D721Med (cell line): Measurements from ENCODE around the gene PSMD8.

Experiments
- DNase-seq: peaks from one replicate; pipeline ENCODE4 v3.0.0; 2011; ENCODE audit warnings: low spot score; ENCODE audit not compliant: insufficient read length
- FAIRE-seq: peaks from 2 replicates; lab custom pipeline; 2011; peaks lifted over from hg19 to GRCh38; lab: Jason Lieb, UNC
- TF ChIP-seq, protein P1 (sequence below): IDR thresholded peaks from 2 replicates; pipeline ENCODE4 v1.5.1; 2012; ENCODE audit warnings: mild to moderate bottlenecking, control low read depth; ENCODE audit not compliant: insufficient read depth; ENCODE audit errors: missing control alignments

PSMD8 gene

DNA sequence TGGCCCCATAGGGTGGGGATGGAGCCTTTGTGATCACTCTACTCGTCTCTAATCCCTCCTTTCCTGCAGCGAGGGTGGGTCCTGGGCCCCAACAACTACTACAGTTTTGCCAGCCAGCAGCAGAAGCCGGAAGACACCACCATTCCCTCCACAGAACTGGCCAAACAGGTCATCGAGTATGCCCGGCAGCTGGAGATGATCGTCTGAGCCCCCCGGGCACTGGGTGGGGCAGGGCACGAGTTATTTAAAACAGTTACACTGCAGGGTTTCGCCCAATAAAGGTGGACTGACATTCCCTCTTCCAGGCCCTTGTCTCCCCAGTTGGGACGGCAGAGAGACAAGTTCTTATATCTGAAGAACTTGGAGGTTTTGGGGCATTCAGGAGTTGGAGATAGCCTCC, 8.8 kb downstream of the PSMD8 start:
- FAIRE-seq (no peak), DNase-seq (no peak)
- TF ChIP-seq, protein P1, sequence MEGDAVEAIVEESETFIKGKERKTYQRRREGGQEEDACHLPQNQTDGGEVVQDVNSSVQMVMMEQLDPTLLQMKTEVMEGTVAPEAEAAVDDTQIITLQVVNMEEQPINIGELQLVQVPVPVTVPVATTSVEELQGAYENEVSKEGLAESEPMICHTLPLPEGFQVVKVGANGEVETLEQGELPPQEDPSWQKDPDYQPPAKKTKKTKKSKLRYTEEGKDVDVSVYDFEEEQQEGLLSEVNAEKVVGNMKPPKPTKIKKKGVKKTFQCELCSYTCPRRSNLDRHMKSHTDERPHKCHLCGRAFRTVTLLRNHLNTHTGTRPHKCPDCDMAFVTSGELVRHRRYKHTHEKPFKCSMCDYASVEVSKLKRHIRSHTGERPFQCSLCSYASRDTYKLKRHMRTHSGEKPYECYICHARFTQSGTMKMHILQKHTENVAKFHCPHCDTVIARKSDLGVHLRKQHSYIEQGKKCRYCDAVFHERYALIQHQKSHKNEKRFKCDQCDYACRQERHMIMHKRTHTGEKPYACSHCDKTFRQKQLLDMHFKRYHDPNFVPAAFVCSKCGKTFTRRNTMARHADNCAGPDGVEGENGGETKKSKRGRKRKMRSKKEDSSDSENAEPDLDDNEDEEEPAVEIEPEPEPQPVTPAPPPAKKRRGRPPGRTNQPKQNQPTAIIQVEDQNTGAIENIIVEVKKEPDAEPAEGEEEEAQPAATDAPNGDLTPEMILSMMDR: no peak

DNA sequence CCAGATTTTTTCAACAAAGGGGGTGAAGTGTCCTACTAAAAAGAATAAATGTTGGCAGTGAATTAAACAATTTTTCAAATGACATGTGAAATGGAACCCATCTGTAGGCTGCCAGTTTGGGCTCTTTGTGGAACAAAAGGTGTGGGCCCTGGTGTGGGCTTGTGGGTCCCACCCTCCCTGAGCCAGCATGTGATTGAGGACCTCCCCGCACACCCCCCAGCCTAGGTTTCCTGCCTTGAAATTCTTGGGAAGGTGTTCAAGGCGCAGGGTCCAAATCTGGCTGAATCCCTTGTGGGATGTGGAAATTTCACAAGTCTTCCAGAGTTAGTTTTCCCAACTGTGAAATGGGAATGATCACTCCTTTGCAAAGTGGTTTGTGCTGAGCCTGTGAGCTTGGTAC, 9.4 kb downstream of the PSMD8 start:
- no peak for DNase-seq
- no peak for FAIRE-seq
- TF ChIP-seq, protein P1: no peak

DNA sequence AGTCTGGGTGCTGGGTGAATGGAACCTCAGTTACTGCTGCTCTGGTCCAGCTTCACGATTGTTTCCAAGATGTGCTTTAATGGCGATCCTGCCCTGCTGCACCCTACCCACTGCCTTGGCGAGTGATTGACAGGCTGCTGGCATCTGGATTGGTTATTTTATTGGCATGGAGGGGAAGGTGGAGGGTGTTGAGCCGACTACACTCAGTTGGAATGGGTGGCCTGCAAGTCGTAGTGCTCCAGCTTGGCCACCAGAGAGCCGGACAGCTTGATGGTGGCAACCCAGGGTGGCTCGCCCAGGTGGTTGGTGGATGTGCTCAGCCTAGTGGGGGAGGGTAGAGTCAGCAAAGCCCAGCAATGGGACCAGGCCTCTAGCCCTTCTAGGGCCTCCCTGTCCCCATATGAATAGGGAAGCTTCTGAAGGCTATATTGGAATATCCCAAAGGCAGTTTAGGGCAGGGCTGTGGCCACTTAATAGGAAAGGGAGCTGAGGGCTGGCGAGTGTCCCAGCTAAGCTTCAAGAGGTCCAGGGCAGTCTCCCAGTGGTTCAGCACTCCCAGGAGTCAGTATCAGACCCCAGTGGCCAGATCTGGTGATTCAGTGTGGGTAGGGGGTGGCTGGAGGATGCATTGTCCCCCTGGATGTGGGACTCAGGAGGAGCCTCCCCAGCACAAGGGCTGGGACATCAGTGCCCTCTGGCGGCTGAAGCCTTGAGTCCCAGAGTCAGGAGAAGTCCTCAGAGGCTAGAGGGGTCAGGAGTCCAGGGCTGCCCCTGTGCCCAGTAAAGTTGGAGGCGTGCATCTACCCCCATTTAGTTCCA, 10.0 kb downstream of the PSMD8 start:
- no peak for FAIRE-seq
- DNase-seq: no peak
- TF ChIP-seq, protein P1: no peak

DNA sequence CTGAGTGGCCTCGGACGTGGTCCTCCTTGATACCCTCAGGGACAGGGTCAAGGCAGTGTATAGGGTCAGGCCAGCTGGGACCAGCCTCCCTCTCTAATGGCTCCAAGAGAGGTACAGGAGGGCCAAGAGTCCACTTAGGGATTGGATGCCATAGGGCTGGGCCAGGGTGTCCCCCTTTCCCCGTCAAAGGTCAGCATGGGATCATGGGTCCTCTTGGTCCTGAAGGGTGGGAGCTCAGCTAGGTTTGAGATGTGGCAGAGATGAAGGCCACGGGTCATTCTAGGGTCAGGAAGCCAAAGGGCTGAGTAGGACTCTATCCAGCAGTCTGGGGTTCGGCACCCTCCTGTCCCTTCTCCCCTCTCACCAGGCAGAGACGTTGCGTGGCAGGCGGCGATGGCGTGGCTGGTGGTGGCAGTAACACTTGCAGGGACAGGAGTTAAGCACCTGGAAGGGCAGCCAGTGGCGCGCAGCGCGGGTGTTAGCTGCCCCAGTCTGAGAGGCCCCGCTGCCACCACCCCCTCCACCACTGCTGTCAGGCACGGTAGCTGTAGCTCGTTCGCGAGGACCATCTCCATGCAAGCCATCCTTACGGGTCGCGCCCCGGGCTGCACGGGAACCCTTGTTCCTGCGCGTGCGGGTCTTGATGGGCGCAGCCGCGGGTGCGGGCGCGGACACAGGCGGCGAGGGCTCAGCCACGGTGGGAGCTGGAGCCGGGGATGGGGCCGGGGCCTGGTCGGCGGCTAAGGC, 10.9 kb downstream of the PSMD8 start:
- FAIRE-seq (no peak), DNase-seq (no peak)
- TF ChIP-seq, protein P1: no peak

DNA sequence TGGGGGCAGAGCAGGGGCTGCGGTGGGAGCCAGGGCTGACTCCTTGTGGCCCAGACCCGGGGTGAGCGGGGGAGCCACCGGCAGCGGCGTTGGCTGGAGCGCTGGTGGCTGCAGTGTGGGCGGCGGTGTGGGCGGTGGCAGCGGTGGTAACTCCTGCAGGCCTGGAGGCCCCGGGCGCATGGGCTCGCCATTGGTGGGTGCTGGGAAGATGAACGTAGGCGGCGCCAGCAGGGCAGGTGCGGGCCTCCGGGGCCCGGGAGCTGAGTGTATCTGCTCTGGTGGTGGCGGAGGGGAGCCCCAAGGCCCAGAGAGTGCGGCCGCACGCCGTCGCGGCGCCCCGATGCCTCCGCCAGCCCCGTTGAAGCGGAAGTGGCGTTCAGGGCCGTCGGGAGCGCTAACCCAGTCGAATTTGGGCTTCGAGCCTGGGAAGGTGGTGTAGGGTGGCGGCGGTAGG, 11.5 kb downstream of the PSMD8 start:
- FAIRE-seq (no peak), DNase-seq (no peak)
- TF ChIP-seq, protein P1: no peak

DNA sequence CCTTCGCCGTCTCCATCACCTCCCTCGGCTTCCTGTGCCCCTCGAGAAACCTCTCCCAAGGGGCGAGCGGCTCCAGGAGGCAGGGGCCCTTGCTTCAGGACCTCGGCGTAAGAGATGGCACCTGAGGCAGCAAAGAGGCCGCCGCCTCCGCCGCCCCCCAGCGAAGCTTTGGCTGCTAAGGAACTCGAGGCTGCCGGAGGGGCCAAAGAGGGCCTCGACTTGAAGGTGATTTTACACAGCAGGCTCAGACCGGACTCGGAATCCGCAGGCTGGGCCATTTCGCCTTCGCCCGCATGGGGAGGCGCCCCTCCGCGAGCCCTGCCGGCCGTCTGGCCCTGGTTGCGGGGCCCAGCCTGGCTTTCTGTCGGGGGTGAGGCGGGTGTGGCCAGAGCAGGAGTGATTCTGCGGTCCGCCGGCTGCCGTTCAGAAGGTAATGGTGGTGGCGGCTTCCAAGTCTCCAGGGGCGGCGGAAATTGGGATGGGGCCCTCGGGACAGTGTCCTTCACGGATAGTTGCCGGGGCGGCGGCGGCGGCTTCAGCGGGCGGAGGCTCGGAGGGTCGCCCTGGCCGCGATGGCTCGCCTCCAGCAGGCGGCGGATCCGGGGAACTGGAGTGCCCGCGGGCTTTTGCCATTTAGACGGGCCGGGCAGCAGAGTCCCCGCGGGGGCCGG, 12.1 kb downstream of the PSMD8 start:
- FAIRE-seq (no peak), DNase-seq (no peak)
- TF ChIP-seq, protein P1: no peak
